Esophagus muscularis mucosa (tissue), 4 donors: ENCODE data around the gene GEMIN5.

Experiments used
- CTCF ChIP-seq, 3 experiments: fragments of 200-600 bp in 2 of 3; fragments of 450-650 bp in 1 of 3; sonication (generic) in 2 of 3; IDR thresholded peaks; one replicate each; pipeline ENCODE4 v1.5.1; 2017 to 2019; ENCODE audit warnings: antibody characterized with exemption in 3 of 3, mild to moderate bottlenecking in 2 of 3, moderate library complexity in 1 of 3
- EP300 ChIP-seq: sonication (generic); formaldehyde crosslinking; IDR thresholded peaks from one replicate; pipeline ENCODE4 v1.6.1; 2017; ENCODE audit warnings: antibody characterized with exemption
- POLR2A ChIP-seq: fragments of 450-650 bp; IDR thresholded peaks from one replicate; pipeline ENCODE4 v1.6.1; 2017; ENCODE audit warnings: antibody characterized with exemption, moderate library complexity, mild to moderate bottlenecking, low read depth
- POLR2AphosphoS5 ChIP-seq, 2 donors: sonication (generic); formaldehyde crosslinking; IDR thresholded peaks; one replicate each; pipeline ENCODE4 v1.6.1; 2017; ENCODE audit warnings: antibody characterized with exemption in 2 of 2

GRCh38 chr5:154945695-154946301 lies 7.8 kb upstream of the GEMIN5 start:
- TF ChIP-seq POLR2AphosphoS5 (IDR thresholded peaks at IDR 0.05) (no peak), POLR2A (no peak), CTCF (IDR thresholded peaks at IDR 0.05) (peak; percentile 50 to 64 (median 50)), EP300 (no peak)
